ENCODE results near the gene CCDC185. TPM values are rescaled to one million over a fixed set of nuclear protein-coding genes. Genes with fewer than 3 reads are reported as not detected.

The CCDC185 gene
- total and polyA plus RNA-seq, 2 of the 13 experiments (the other 11 are each of a cell fraction or from before 2014, with no cell fraction given) = not detected

- no peaks in the 10 kb centered on the region; a peak in 1 of 5 replicates for H3K27me3 ChIP-seq (ENCODE audit: control insufficient read depth in 1 of 2, insufficient read depth in 2 of 2, low read length in 2 of 2)
- no peak for FAIRE-seq
- in situ Hi-C loops (cut with HindIII; ENCODE audit: extremely low pct_ligation_motif_present, low pct_unique_long_range_greater_than_20kb) = no loop called here
These were observed 29.7 kb downstream of the CCDC185 start for GRCh38 chr1:223422911-223423310.

More at GRCh38 chr1:223422911-223423310, 29.7 kb downstream of the CCDC185 start:
- BruUV-seq (replicated peaks) = no TSS peak
- no peak overlapping the region for H3K4me3 ChIP-seq (replicated peaks in 1 of 3; ENCODE audit: insufficient read depth in 1 of 3, low read depth in 2 of 3, low read length in 3 of 3)
- POLR2A ChIA-PET = no interaction called here
- no peaks in the 10 kb centered on the region for H4K20me1 ChIP-seq (ENCODE audit: insufficient read depth, low read length)
- H3K4me1 ChIP-seq (ENCODE audit: insufficient read depth, low read length) = peaks cover 23% of the 10 kb centered on the region
- no peak for TF ChIP-seq U2AF1 (optimal IDR thresholded peaks at IDR 0.05; ENCODE audit: low read depth, low read length)
- no peak for TF ChIP-seq HDAC6 (IDR thresholded peaks at IDR 0.05; ENCODE audit: low read depth, low read length)
- no peak for TF ChIP-seq ZNF432 (CRISPR knock-in tag; IDR thresholded peaks at IDR 0.05; ENCODE audit: borderline replicate concordance)
- TF ChIP-seq ZNF251 (CRISPR knock-in tag; IDR thresholded peaks at IDR 0.05) = no peak
- TF ChIP-seq ZFAT (CRISPR knock-in tag; conservative IDR thresholded peaks at IDR 0.05) = no peak
- no peak for TF ChIP-seq PHB2 (IDR thresholded peaks at IDR 0.05; ENCODE audit: partially characterized antibody)
- TF ChIP-seq ZSCAN29 (CRISPR knock-in tag; conservative IDR thresholded peaks at IDR 0.05) = no peak
- no peak for TF ChIP-seq SRSF1 (optimal IDR thresholded peaks at IDR 0.05; ENCODE audit: low read depth, low read length)
- no peak for TF ChIP-seq NR2F6 (IDR thresholded peaks at IDR 0.05)
- no peak for TF ChIP-seq NR2F6 (CRISPR knock-in tag; IDR thresholded peaks at IDR 0.05)
- TF ChIP-seq ZBED4 (CRISPR knock-in tag; IDR thresholded peaks at IDR 0.05; ENCODE audit: borderline replicate concordance) = no peak
- no peak for TF ChIP-seq ZNF160 (CRISPR knock-in tag; IDR thresholded peaks at IDR 0.05)
- no peak for TF ChIP-seq RORA (CRISPR knock-in tag; IDR thresholded peaks at IDR 0.05)
- TF ChIP-seq ZNF567 (CRISPR knock-in tag; IDR thresholded peaks at IDR 0.05; ENCODE audit: borderline replicate concordance) = no peak
- TF ChIP-seq, protein P1, sequence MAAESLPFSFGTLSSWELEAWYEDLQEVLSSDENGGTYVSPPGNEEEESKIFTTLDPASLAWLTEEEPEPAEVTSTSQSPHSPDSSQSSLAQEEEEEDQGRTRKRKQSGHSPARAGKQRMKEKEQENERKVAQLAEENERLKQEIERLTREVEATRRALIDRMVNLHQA (CRISPR knock-in tag; IDR thresholded peaks at IDR 0.05) = no peak
- no peak for TF ChIP-seq LCORL (IDR thresholded peaks at IDR 0.05)
- no peak for TF ChIP-seq LCORL (CRISPR knock-in tag; IDR thresholded peaks at IDR 0.05)
- TF ChIP-seq ZNF678 (CRISPR knock-in tag; IDR thresholded peaks at IDR 0.05) = no peak
- H3K9ac ChIP-seq (ENCODE audit: insufficient read depth, low read depth, low read length) = no peak overlapping the region
- H2AFZ ChIP-seq (ENCODE audit: low read length) = no peak overlapping the region
- CTCF ChIA-PET (ENCODE audit: low intra/inter-chr PET ratio, low total read pairs) = no interaction called here
- H3K27ac ChIP-seq (ENCODE audit: extremely low read length, insufficient read depth, low read length) = no peak overlapping the region
- H3K36me3 ChIP-seq (replicated peaks in 1 of 2; ENCODE audit: control insufficient read depth in 1 of 2, insufficient read depth in 2 of 2, low read length in 2 of 2) = no peaks in the 10 kb centered on the region
- intact Hi-C loops (cut with micrococcal nuclease; ENCODE audit: unreplicated experiment) = no loop called here
- 0% methylated on average over 1 of the region's 1 CpG for WGBS (ENCODE audit: low lambda C conversion rate)
- H3K4me2 ChIP-seq (ENCODE audit: low read depth, low read length) = no peak overlapping the region
- no peaks in the 10 kb centered on the region for H3K9me3 ChIP-seq (ENCODE audit: low read length)
- DNase-seq (ENCODE audit: low spot score) (no peak), ATAC-seq (no peak)
- no peaks in the 10 kb centered on the region for H3K79me2 ChIP-seq (ENCODE audit: insufficient read depth, low read length)

Data from HepG2 (cell line).